Nasal cavity respiratory epithelium epithelial cell of viscerocranial mucosa (primary cell): Measurements from ENCODE around the gene ZGRF1. TPM values are rescaled to one million over a fixed set of nuclear protein-coding genes. Genes with fewer than 3 reads are reported as not detected.

Experiments used
- total RNA-seq: library from RNA; depleted of rRNA; stranded (reverse); fragments of >200 nt; gene quantifications from 2 replicates; pipeline ENCODE4 v1.2.3, GENCODE V29; 2014

ZGRF1 gene
- total RNA-seq, result 1.9 and 3.1 TPM in 2 replicates

GRCh38 chr4:112636688-112637551 lies at the start of gene ZGRF1, which contains the start of gene LARP7:
ZGRF1 (minus strand) TSS chr4:112636909; CDS start chr4:112633176, 3,733 bp downstream.
LARP7 (plus strand) TSS chr4:112637143; CDS start chr4:112644670, 7,527 bp downstream.

GRCh38 chr4:112516066-112516470 lies 120.6 kb downstream of the ZGRF1 start, which contains the start of gene NEUROG2:
NEUROG2 (minus strand) TSS chr4:112516180; CDS start chr4:112515475, 705 bp downstream.

Other genes starting within 250 kb of the ZGRF1 start
- gene NEUROG2, start 120.7 kb downstream of the ZGRF1 start, total RNA-seq, result not detected in 2 replicates
- 20.8 and 37.2 TPM in 2 replicates for gene LARP7, start 234 bp upstream of the ZGRF1 start, total RNA-seq